ENCODE measurements around the gene TATDN2.

Gene TATDN2

DNA sequence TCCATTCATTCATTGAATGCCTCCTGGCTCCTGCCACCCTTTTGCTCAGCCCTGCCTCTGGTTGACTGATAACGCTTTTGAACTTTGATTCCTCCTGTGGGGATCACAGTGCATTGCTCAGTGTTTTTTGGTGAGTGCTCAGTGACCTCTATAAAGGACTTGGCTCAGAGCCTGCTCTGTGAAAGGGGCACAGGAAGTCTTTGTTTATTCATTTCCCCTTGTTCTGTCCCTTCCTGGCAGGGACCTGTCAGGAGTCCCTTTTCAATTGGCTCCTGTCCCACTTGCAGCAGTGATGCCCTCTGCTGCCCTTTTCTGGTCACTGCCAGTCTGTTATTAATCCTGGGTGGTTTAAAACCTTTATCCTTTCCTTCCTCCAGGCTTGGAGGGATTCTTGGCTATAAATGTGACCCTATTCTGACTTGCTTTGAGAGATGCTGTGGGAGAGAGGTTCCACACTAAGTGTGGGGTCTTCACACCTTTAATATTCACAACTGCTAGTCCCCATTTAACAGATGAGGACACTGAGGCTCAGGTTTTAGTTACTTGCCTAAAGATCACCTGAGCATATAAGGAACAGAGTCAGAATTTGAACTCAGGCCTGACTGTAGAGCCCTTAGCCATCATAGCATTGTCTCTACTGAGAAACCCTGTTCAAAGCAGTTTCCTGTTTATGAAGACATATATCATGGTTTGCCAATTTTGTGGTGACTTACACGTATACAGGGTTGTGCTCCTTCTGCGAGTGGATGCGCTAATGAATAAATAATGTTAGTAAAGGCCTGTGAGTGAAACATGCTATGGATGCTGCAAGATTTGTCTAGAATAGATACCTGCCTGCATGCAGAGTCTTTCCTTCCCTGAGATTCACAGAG lies 23.2 kb upstream of the TATDN2 start:
- H3K4me3 ChIP-seq (ENCODE audit: control insufficient read depth, low read depth, low read length): no peak overlapping the region
- DNase-seq (ENCODE audit: low read depth): no peak
- TF ChIP-seq, protein P1, sequence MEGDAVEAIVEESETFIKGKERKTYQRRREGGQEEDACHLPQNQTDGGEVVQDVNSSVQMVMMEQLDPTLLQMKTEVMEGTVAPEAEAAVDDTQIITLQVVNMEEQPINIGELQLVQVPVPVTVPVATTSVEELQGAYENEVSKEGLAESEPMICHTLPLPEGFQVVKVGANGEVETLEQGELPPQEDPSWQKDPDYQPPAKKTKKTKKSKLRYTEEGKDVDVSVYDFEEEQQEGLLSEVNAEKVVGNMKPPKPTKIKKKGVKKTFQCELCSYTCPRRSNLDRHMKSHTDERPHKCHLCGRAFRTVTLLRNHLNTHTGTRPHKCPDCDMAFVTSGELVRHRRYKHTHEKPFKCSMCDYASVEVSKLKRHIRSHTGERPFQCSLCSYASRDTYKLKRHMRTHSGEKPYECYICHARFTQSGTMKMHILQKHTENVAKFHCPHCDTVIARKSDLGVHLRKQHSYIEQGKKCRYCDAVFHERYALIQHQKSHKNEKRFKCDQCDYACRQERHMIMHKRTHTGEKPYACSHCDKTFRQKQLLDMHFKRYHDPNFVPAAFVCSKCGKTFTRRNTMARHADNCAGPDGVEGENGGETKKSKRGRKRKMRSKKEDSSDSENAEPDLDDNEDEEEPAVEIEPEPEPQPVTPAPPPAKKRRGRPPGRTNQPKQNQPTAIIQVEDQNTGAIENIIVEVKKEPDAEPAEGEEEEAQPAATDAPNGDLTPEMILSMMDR (IDR thresholded peaks at IDR 0.05; ENCODE audit: control insufficient read depth, insufficient read depth, low read depth, low read length, missing control alignments): peak; percentile 82

DNA sequence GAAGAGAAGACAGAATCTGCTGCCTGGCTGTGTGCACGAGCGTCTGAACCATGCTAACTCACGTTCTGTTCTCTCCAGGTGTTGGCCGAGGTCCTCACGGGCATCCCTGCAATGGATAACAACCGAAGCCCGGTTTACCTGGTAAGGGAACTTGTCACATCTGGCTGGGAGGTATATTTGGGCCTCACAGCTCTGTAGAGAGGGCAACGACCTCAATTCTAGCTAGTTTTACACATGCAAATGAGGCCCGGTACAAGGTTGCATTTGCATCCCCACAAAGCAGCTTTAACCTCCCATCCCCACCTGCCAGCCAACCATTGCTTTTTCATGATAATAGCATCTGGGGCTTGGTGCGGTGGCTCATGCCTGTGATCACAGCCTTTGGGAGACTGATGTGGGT lies 22.0 kb upstream of the TATDN2 start:
- TF ChIP-seq, protein P1 (IDR thresholded peaks at IDR 0.05; ENCODE audit: control insufficient read depth, insufficient read depth, low read depth, low read length, missing control alignments): no peak
- no peak overlapping the region for H3K4me3 ChIP-seq (ENCODE audit: control insufficient read depth, low read depth, low read length)
- DNase-seq (ENCODE audit: low read depth): no peak

DNA sequence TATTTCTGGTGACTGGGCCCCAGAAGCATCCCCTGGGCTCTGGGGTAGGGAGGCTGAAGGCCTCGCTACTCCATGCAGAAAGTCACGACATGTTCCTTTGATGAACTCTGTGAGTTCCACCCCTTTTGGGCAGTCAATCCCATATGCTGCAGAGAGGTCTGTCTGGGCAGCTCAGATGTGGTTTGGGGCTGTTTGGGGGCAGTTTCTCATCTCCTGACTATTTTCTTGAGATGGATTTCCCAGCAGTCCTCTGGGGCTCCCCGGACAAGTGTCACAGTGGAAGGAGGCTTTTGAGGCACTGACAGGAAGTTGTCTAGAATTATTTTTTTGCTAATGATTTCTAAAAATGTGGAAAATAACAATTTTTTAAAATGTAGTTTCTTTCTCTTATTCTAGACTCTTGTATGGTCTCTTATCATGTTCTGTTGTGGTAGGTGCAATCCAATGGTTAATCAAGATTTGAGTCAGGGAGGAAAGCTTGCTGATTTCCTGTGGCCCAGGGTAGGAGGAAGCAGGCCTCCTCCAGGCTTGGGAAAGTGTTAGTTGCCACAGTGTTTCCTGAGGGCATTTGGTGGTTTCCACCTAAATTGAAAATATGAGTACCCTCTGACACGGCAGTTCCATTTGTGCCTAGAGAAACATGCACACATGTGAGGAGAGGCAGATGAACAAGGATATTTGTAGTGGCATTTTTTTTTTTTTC lies 19.9 kb upstream of the TATDN2 start:
- DNase-seq (ENCODE audit: low read depth): no peak
- TF ChIP-seq, protein P1 (IDR thresholded peaks at IDR 0.05; ENCODE audit: control insufficient read depth, insufficient read depth, low read depth, low read length, missing control alignments): no peak
- H3K4me3 ChIP-seq (ENCODE audit: control insufficient read depth, low read depth, low read length): no peak overlapping the region

DNA sequence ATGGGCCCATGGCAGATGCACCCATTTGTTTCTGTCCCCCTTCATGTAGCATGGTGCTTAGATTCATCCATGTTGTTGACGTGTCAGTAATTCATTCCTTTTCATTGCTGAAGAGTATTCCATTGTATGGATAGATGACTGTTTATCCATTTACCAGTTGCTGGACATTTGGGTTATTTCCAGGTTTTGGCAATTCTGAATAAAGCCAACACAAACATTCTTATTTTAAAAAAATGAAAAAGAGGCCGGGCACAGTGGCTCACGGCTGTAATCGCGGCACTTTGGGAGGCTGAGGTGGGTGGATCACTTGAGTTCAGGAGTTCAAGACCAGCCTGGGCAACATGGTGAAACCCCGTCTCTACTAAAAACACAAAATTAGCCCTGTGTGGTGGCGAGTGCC lies 18.7 kb upstream of the TATDN2 start:
- TF ChIP-seq, protein P1 (IDR thresholded peaks at IDR 0.05; ENCODE audit: control insufficient read depth, insufficient read depth, low read depth, low read length, missing control alignments): no peak
- no peak overlapping the region for H3K4me3 ChIP-seq (ENCODE audit: control insufficient read depth, low read depth, low read length)
- no peak for DNase-seq (ENCODE audit: low read depth)

DNA sequence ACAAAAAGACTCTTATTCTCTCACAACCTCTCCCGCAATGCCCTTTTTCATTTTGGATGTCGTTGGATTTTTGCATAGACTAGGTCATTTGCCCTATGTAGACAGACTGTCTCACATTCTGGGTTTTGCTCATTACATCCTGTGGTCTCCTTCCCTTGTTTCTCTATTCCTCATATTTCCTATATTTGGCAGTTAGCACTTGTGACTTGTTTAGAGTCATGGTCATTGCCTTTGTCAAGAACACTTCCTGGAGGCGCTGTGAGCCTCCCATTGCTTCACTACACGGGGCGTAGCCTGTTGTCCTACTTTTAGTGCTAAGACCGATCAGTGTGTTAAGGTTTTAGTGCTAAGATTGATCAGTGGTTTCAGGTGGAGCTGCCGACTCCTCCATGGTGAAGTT lies 16.1 kb upstream of the TATDN2 start:
- TF ChIP-seq, protein P1 (IDR thresholded peaks at IDR 0.05; ENCODE audit: control insufficient read depth, insufficient read depth, low read depth, low read length, missing control alignments): no peak
- H3K4me3 ChIP-seq (ENCODE audit: control insufficient read depth, low read depth, low read length): no peak overlapping the region
- DNase-seq (ENCODE audit: low read depth): no peak

DNA sequence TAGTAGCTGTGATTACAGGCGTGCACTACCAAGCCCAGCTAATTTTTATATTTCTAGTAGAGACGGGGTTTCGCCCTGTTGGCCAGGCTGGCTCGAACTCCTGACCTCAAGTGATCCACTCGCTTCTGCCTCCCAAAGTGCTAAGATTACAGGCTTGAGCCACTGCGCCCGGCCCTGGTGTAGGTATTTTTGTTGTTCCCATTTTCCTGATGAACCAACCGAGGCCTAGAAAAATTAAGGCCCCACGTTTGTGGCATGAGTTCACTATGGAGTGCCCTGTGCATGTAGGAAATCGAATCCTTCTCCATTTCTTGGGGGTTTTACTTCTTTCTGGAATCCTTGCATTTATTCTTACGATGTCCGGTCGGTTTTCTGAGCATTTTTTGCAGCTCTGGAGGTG lies 14.3 kb upstream of the TATDN2 start:
- TF ChIP-seq, protein P1 (IDR thresholded peaks at IDR 0.05; ENCODE audit: control insufficient read depth, insufficient read depth, low read depth, low read length, missing control alignments): no peak
- DNase-seq (ENCODE audit: low read depth): no peak

More for the DNA sequence above, 14.3 kb upstream of the TATDN2 start:
- H3K4me3 ChIP-seq (ENCODE audit: control insufficient read depth, low read depth, low read length): no peak overlapping the region
